ENCODE data around the gene SORCS2. TPM values are rescaled to one million over a fixed set of nuclear protein-coding genes. Genes with fewer than 3 reads are reported as not detected.
A peak's percentile ranks its signal among the peaks of the same experiment; 100 is the strongest.

The SORCS2 gene
- total RNA-seq, 1 donor from 2014 or later, result 7.2 TPM

GRCh38 chr4:7747062-7747385 is 554.7 kb downstream of the SORCS2 start:
- H3K27ac ChIP-seq, result no peak overlapping the region
- ATAC-seq (peak; percentile 79), DNase-seq (peak; percentile 79)
- no peaks in the 10 kb centered on the region for H3K27me3 ChIP-seq
- intact Hi-C loops (cut with DNase I), result no loop called here
- peaks cover 7% of the 10 kb centered on the region for H3K4me1 ChIP-seq
- no peaks in the 10 kb centered on the region for H3K9me3 ChIP-seq
- TF ChIP-seq, protein P1, sequence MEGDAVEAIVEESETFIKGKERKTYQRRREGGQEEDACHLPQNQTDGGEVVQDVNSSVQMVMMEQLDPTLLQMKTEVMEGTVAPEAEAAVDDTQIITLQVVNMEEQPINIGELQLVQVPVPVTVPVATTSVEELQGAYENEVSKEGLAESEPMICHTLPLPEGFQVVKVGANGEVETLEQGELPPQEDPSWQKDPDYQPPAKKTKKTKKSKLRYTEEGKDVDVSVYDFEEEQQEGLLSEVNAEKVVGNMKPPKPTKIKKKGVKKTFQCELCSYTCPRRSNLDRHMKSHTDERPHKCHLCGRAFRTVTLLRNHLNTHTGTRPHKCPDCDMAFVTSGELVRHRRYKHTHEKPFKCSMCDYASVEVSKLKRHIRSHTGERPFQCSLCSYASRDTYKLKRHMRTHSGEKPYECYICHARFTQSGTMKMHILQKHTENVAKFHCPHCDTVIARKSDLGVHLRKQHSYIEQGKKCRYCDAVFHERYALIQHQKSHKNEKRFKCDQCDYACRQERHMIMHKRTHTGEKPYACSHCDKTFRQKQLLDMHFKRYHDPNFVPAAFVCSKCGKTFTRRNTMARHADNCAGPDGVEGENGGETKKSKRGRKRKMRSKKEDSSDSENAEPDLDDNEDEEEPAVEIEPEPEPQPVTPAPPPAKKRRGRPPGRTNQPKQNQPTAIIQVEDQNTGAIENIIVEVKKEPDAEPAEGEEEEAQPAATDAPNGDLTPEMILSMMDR (IDR thresholded peaks at IDR 0.05), result no peak
- no peak overlapping the region for H3K4me3 ChIP-seq
- no peaks in the 10 kb centered on the region for H3K36me3 ChIP-seq

DNA sequence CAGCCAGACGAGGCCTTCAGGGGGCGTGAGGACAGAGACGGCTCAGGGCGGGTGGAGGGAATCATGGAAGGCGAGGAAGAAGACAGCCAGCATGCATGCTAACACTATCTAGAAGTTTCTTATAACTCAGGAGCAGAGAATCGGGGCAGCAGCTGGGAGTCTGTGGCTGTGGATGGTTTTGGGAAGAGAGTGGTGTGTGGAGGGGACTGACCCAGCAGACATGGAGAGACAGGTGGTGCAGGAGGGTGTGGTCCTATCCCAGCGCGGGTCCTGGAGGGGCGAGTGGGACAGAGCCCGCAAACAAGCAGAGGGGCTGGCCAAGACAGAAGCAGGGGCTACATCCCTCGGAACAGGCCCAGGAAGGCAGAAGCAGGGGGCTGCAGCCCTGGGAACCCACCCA is 555.2 kb downstream of the SORCS2 start:
- Histone ChIP-seq H3K4me1 (peaks cover 7% of the 10 kb centered on the region), H3K27me3 (no peaks in the 10 kb centered on the region), H3K4me3 (no peak overlapping the region), H3K9me3 (no peaks in the 10 kb centered on the region), H3K27ac (no peak overlapping the region), H3K36me3 (no peaks in the 10 kb centered on the region)
- TF ChIP-seq, protein P1 (IDR thresholded peaks at IDR 0.05), result no peak
- no peak for DNase-seq
- intact Hi-C loops (cut with DNase I), result no loop called here
- ATAC-seq, result no peak

DNA sequence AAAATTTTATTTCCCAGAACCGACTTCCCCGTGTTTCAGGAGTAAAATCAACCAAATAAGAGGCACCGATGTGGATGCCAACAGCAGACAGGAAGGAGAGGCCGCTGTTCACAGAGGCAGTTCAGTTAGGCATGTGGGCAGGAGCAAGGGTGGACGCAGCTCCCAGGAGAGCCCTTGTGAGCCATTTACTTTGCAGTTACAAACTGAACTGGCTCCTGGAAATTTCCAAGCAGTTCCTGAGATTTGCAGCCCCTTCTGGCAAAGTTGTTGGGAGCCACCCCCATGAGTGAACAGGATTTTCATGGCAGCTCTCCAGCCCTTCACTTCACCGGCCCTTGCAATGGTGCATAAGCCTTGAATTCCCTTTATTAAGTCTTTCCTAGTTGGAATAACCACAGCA is 558.2 kb downstream of the SORCS2 start:
- Histone ChIP-seq H3K4me3 (no peak overlapping the region), H3K27ac (no peak overlapping the region), H3K36me3 (no peaks in the 10 kb centered on the region), H3K27me3 (no peaks in the 10 kb centered on the region), H3K4me1 (peaks cover 7% of the 10 kb centered on the region), H3K9me3 (no peaks in the 10 kb centered on the region)
- ATAC-seq, result peak; percentile 50
- intact Hi-C loops (cut with DNase I), result no loop called here
- DNase-seq, result no peak
- TF ChIP-seq, protein P1 (IDR thresholded peaks at IDR 0.05), result no peak

DNA sequence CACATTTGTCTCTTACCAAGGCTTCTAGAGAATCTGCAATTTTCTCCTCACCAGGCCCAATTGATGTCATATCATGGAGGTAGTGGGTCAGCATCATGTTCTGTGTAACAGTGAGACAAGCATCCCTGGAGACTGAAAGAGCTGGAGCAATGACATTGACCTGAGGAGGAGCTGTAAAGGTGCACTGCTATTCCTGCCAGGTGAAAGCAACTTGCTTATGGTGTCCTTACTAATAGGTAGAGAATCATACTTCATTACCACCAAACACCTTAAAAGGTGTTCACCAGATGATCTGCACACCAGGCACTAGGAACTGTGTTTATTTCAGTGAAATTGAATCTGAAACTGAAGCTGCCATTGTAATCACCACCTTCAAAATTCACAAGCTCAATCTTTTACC is 558.6 kb downstream of the SORCS2 start:
- Histone ChIP-seq H3K27ac (no peak overlapping the region), H3K9me3 (no peaks in the 10 kb centered on the region), H3K4me3 (no peak overlapping the region), H3K36me3 (no peaks in the 10 kb centered on the region), H3K27me3 (no peaks in the 10 kb centered on the region), H3K4me1 (peaks cover 7% of the 10 kb centered on the region)
- TF ChIP-seq, protein P1 (IDR thresholded peaks at IDR 0.05), result no peak
- DNase-seq (no peak), ATAC-seq (no peak)
- intact Hi-C loops (cut with DNase I), result no loop called here

GRCh38 chr4:7752649-7753048 is 560.3 kb downstream of the SORCS2 start:
- Histone ChIP-seq H3K9me3 (no peaks in the 10 kb centered on the region), H3K36me3 (no peaks in the 10 kb centered on the region), H3K27me3 (no peaks in the 10 kb centered on the region), H3K4me1 (peaks cover 10% of the 10 kb centered on the region), H3K27ac (no peak overlapping the region), H3K4me3 (no peak overlapping the region)
- DNase-seq (no peak), ATAC-seq (no peak)
- TF ChIP-seq, protein P1 (IDR thresholded peaks at IDR 0.05), result no peak
- intact Hi-C loops (cut with DNase I), result no loop called here

DNA sequence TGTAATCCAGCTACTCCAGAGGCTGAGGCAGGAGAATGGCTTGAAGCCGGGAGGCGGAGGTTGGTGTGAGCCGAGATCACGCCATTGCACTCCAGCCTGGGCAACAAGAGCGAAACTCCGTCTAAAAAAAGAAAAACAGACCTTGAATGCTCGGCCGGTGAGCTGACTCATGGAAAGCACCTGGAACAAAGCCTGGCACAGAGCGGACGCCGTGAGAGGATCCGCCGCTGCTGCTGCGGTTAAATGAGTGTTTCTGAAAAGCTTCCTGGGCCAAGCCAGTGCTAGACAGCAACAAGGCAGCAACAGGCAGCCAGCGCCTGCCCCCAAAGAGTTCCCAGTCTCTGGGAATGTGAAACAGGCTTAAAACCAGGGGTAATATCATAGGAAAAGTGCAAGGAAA is 560.9 kb downstream of the SORCS2 start:
- H3K27me3 ChIP-seq, result no peaks in the 10 kb centered on the region
- no peak overlapping the region for H3K27ac ChIP-seq
- peak; percentile 21 for ATAC-seq
- no peaks in the 10 kb centered on the region for H3K9me3 ChIP-seq
- peaks cover 13% of the 10 kb centered on the region for H3K4me1 ChIP-seq
- DNase-seq, result no peak
- no peak overlapping the region for H3K4me3 ChIP-seq
- TF ChIP-seq, protein P1 (IDR thresholded peaks at IDR 0.05), result no peak
- H3K36me3 ChIP-seq, result no peaks in the 10 kb centered on the region
- intact Hi-C loops (cut with DNase I), result no loop called here
